COLO829 (cell line): Measurements from ENCODE around the gene SDK1.

Experiments used
- DNase-seq: peaks from one replicate; pipeline ENCODE4 v3.0.0; 2012; ENCODE audit warnings: low spot score

The SDK1 gene

DNA sequence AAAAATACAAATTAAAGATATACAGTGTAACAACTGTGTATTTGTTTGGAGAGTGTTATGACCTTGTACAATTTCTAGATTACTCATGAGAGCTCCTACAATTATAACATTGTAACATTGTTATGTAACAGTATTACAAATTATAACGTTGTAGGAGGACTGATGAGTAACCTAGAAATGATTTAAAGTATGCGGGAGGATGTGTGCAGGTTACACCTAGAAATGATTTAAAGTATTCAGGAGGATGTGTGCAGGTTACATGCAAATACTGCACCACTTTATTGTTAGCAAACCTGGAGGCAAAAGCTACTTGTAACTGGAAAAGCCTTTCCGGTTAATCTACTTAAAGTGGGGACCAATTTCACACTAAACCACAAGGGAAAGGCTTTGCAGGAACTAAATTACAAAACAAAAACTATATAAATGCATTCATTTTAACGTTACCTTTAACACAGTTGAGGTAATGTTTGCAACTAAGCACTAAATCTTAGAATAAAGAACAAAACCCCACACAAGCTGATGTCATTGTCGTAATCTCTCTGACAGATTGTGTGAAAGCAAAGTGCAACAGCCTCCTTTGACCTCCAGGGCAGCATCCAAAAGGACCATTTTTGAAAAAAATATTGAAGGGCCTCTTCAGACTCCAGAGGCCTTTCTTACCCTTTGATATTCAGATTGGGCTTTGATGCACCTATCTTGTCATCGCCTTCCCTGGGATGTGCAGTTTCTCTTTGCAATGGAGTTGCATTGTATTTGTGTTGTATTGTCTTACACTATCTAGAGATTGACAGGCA, 858.9 kb downstream of the SDK1 start:
- DNase-seq, result no peak

DNA sequence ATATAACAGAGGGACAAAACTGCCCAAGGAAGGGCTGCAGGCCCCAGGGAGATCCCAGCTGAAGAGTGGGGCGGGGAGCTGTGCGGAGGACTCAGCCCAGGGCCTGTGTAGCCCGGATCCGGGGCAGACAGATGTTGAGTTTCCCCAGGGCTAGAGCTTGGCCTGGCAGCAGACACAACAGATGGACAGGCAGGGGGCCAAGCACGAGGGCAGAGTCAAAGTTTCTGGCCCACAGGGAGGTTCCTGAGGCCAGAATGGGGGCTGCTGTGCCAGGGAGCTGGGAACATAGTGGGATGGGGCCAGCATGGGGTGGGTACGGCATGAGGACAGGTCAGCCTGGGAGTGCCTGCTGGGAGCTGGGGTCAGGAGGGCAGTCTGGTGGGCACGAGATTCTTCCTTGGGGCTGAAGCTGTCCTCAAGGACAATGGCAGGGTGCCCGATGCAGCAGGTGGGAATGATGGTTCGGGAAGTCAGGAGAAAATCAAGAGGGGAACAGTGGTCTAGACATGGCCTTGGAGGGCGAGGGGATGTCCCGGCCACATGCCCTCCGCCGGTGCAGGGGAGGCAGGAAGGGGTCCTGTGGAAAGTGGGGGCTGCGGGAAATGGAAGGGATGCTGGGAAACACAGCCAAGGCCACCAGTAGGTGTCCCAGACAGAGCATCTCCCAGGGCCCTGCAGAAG, 862.0 kb downstream of the SDK1 start:
- no peak for DNase-seq

DNA sequence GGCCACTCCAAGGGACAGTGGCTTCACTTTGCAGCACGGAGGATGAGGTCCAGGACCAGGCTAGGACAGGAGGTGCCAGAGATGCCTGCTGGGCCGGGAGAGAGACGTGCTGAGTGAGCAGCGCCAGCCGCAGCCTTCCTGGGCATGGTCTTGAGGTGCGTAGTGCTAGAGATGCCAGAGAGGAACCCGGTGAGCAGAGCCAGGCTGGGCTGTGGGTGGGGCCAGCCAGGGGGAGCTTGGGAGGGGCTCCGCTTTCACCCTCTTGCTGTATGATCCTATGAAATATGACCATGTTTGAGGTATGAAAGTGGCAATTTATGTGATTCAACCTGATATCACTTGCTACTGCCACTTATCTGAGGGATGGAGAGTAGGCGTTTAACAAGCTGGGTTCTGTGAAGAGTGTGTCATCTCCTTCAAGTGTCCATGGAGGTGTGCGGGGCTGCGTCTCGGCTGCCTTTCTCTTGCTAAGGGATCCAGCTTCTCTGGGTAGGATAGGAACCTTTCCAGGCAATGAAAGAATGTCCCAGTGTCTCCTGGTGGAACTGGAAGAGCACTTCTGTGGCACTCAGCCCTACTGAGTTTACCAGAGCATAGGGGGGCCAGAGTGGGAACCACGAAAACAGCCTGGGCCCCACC, 862.6 kb downstream of the SDK1 start:
- DNase-seq, result no peak

DNA sequence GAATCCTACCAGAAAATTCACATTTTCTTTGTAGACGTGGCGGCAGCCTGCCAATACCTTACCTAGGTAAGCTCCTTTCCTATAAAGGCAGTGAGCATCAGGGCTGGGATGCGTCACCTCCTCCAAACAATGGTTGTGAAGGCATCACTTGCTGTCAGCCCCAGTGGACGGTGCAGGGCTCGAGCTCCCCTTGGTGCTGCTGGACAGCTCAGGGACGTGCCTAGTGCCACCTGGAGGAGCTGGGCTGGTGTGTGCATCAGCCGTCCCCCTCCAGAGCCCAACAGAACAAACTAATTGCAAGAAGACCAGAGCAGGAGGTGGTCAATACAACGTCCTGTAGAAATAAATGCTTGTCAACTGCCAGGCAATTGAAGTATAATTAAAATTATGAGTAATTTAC, 863.5 kb downstream of the SDK1 start:
- no peak for DNase-seq

DNA sequence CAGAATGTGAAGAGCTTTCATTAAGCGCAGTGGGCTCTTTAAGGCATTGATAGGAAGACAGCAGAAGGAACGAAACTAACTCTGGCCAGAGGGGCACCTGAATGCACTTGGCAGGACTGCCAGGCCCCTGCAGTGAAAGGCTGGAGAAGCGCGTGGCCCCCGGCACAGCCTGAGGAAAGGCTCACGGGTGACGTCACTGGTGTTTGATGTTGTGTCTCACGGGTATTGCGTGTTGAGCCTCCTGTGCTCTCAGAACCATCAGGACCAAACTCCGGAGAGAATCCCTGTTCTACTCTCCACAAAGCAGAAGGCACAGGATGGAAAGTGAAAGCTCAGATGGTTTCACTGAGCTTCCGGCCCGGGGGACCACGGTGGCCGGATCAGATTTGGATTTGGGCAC, 865.3 kb downstream of the SDK1 start:
- DNase-seq, result no peak

DNA sequence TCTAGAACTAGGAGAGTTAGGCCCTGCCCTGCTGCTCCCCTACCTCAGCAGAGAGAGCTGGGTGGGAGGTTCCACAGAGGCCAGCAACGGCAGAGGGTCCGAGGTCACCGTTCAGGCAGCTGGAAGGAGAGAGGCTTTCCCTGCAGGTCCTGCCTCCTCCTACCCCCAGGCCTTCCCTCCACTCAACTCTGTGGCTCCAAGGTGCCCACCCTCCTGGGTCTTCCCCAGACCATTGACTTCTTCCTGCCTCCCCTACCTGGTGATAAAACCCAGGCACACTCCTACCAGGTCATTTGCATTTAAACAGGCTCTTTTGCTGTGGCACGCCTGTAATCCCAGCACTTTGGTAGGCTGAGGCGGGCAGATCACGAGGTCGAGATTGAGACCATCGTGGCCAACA, 865.8 kb downstream of the SDK1 start:
- DNase-seq, result no peak

DNA sequence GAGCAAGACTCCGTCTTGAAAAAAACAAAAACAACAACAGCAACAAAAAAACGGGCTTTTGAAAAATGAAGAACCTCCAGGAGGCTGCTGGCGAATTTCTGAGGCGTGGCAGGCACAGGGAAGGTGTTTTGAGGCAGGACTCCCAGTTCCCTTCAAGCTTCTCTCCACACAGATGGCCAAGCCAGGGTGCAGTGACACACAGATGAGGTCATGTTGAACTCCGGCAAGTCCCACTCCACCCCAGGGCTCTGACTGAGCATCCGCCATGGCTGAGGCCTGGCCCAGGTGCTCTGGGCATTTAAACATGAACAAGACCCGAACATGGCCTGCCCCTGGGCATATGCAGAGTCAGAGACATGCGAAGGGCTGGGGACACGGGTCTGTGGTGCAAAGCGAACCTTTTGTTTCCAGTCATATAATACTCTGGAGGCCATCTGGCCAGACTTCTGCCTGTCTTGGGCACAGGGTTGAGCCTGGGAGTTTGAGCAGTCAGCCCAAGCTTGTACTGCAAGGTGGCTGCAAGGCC, 866.4 kb downstream of the SDK1 start:
- no peak for DNase-seq

DNA sequence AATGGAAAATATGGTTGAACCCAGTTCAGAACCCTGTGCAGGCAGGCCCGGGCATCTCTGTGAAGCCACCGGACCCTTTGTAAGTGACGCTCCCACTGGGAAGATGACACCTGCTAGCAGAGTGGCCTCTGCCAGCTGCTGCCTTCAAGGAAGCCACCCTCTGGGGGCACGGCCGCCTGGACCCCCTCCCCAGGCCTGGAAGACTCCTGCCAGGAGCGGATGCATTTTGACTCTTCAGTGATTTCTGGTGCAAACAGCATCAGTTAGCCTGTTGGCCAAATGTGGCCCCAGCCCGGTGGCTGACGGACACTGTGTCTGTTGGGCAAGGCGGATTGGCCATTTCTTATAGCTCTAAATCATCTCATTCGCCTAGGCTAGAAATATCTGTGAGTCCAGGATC, 867.0 kb downstream of the SDK1 start:
- no peak for DNase-seq

DNA sequence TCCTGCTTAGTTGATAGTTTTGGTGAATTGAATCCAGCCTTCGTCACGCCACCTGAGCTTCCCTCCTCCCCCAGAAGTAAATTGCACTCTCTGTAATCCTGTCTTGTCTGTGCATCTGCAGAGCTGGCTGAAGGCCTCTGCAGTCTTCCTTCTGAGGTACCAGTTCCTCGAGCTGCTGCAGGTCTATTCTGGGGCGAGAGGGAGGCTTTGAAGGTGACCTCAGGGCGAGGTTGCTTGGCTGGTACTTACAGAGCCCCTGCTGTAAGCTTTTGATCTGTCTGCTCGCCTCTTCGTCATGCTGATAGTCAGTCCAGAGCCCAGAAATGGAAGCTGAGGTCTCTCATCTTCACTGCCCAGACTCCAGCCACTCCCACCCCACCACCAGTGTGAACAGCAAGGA, 867.5 kb downstream of the SDK1 start:
- DNase-seq, result no peak

DNA sequence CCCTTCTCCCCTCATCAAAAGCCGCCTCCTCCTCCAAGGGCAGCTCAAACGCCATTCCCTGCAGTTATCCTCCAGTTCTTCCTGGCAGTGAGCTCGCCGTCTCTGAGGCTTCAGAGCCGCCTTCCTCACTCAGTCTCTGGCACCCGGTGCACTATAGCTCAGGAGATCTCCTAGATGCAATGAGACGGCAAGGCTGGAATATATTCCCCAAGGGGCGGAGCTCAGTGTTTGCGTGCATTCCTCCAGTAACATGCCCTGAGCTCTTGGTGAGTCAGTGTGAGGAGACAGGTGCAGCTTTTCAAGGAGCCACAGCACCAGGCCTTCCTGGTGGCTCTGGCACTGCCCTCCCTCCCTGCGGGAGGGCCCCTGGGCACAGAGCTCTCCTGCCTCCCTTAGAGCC, 868.4 kb downstream of the SDK1 start:
- no peak for DNase-seq

DNA sequence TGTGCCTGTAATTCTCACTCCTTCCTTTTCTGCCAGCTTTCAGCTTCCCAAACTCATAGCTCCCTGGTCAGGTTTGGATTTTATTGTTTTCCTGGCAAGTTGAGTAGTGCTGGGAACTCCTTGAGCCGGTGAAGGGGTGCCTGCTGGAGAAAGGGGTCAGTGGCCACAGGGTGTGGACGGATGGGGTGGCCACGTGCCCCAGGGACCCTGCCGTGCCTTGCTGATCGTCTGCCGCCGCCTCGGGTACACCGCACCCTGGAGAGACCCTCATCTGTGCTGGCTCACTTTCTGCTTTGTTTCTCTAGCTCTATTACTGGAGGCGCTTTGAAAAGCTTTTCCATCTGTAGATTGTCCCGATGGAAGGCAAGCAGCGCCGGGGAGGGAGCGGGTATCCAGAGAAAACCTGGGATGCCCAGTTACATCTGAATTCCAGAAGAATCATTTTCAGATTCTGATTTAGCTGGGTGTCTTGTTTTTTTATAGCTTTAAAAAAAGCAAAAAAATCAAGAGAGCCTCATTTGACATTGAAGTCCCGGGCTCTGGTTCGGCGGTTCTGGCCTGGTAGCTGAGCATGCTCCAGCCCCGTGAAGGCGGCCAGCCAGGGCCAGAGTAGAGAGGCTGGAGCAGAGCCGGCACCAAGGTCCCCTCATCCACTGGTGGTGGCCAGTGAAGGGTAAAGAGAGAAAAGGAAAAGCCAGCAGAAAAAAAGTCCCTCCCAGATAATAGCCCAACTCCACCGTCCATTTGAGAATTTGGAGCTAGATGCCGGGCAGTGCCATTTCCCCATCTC, 870.1 kb downstream of the SDK1 start:
- no peak for DNase-seq

DNA sequence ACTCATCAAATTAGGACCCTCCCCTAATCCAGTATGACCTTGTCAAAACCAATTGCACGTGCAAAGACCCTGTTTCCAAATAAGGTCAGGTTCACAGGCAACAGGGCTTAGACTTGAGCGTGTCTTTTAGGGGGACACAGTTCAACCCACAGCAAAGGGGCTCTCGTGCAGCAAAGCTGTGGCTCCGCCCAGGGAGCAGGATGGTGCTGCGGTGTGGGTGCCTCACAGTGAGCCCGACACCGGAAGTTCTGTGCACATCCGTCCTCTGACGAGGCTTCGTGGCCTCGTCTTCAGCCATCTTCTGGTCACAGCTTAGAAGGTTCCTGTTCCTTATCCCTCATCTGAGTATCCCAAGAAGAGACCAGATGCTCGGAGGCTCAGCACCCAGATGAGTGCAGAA, 871.8 kb downstream of the SDK1 start:
- DNase-seq, result no peak

DNA sequence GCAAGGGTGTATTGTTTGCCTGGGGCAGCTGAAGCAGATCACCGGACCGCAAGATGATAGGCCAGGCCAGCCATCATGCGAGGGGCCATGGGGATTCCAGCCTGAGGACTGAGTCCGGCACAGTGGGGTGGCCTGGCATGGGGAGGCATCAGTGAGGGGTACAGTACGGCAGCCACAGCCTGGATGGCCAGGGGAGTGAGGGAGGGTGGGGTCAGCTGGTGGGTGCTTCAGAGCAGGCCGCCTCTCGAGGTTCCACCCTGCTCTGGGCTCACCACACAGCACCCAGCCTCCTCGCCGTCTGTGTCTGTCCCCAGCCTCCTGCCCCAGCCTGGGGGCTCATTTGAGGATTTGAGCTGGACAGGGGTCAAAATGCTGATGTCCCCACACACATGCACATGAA, 872.6 kb downstream of the SDK1 start:
- DNase-seq, result no peak

DNA sequence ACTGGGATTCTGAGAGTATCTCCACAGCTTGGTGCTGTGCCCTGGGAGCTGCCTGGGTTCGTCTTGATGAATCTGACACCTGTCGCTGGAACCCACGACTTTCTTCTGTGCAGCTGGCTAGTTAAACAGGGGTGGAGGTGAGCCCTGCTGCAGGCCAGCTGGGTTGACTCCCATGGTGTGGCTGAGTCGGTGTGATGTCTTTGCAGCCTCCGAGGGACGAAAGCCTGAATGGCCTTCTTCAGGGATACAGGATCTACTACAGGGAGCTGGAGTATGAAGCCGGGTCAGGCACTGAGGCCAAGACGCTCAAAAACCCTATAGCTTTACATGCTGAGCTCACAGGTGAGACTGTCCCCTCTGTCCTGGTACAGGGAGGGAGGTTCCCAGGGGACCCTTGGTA, 873.0 kb downstream of the SDK1 start:
- no peak for DNase-seq

DNA sequence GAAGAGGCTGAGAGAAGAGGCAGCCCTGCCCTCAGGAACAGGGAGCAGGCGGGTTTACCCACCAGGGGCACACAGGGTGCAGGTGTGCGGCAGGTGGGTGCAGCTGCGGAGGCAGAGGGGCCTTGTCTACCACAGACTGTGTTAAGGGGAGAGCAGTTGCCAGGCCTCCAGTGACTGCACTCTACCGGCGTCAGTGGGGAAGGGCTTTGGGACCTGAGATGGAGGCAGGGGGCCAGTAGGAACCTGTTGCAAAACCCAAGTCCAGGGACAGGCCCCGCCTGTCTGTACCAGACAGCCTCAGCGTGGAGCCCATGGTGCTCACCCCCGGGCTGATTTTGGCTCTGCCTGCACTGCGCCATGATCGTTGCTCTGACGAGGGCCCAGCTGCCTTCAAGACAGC, 873.4 kb downstream of the SDK1 start:
- DNase-seq, result no peak

DNA sequence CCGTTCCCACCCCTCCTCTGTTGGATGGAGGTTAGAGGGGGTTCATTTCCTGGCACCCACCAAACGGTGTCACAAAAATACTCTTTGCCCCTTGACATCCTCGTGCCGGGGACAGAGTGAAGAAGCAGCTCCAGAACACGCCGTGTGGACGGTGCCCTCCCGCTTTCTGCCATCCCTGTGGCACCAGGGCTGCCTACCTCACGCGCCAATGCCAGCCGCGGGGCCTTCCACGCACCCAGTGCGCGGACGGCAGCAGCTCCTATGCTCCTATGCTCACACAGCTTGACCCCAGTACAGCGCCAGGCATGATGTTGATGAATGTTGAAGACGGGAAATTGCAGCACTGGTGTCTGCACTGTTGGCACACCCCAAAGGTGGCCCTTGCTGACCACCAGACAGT, 873.8 kb downstream of the SDK1 start:
- DNase-seq, result no peak

DNA sequence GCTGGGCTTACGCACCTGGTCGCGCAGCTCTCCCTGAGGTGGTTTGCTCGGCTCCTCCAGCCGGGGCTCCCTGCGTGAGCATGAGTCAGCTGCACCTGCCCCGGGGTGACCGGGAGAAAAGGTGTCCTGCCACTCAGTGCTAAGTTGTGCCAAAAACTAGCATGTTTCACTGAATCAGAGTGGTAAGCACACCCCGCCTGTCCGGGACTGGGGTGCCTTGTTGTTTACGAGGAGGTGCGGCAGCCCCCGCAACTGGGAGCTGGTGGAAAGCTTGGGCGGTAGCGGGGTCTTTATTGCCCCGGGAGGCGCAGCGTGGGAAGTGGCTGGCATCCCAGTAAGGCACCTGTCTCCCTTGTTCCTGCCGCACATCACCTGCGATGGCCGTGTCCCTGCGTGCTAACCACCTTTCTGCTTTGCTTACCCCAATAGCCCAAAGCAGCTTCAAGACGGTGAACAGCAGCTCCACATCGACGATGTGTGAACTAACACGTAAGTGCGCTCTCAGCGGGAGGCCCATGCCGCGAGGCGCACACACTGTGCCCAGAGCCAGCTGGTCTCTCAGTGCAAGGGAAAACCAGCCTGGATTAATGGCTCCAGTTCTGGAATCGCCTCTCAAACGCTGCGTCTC, 874.4 kb downstream of the SDK1 start:
- DNase-seq, result no peak

DNA sequence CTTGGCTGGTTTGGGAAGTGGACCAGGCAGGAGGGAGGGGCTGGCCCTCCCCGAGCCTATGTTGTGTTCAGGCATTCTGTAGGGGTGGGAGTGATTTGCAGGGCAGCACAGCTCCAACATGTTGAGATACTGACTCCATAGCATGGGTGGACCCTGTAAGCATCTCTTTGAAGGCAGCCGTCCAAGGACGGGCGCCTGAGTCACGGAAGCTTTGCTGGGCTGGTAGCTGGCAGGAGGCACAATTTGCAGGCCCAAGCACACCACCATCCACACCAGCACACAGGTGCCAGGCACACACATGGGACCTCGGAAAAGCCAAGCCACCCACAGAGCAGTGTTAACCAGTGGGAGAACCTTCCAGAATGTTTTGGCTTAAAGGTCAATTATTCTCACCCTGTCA, 875.9 kb downstream of the SDK1 start:
- no peak for DNase-seq

DNA sequence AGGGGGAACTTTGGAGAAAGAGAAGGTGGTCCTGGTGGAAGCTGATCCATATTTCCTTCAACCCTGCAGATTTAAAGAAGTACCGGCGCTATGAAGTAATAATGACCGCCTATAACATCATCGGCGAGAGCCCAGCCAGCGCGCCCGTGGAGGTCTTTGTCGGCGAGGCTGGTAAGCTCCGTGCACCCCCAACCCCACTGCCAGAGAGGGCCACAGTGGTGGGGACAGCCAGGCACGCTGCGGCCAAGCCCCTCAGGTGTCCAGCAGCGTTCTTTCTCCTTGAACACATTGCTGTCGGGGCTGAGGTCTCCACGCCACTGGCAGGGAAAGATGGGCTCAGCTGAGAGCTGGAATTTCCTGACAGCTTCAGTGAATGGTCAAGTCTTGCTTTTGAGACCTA, 877.4 kb downstream of the SDK1 start:
- no peak for DNase-seq

DNA sequence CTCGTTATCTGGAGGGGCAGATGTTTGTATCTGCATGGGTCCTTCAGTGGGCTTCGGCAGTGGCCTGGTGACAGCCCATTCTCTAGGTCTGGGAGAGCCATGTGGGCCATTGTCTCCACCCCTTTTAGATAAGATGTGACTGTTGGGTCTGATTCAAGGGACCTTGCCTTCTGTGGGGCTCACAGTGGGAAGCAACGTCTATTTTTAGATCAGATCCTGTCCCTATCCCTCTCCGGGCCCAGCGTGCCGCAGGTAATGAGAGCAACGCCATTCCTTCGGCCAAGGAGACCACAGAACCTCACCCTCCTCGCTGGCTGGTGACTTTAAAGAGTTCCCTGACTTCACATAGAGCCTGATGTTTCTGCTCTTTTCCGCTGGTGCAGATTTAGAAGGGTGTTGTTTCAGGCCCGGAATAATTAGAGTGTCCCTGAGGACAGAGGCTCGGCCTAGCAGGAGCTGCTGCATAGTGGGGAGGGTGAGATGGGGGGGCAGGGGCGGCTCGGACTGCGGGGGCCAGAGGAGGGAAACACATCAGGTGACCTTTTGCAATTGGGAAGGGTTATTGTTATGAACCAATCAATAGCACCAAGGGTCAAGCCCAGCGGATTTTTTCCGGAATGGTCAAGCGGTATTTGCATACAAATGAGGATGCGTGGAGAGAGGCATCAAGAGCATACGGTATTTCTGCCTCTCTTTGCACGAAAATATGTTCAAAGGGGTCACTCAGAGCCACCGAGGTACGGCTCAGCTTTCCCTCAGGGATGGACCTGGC, 878.0 kb downstream of the SDK1 start:
- DNase-seq, result no peak
